ENCODE data around the gene TEAD1. TPM values are rescaled to one million over a fixed set of nuclear protein-coding genes. Genes with fewer than 3 reads are reported as not detected.

TEAD1 gene
- total and polyA plus RNA-seq, 9 of the 15 experiments (the other 6 are each of a cell fraction or from before 2014, with no cell fraction given), result 1.7 to 17.7 (median 10.8) TPM

GRCh38 chr11:12764187-12764914, 90.1 kb downstream of the TEAD1 start (continued):
- TF ChIP-seq RAD51 (IDR thresholded peaks at IDR 0.05; ENCODE audit: borderline replicate concordance, low read depth), result no peak
- TF ChIP-seq, protein P1, sequence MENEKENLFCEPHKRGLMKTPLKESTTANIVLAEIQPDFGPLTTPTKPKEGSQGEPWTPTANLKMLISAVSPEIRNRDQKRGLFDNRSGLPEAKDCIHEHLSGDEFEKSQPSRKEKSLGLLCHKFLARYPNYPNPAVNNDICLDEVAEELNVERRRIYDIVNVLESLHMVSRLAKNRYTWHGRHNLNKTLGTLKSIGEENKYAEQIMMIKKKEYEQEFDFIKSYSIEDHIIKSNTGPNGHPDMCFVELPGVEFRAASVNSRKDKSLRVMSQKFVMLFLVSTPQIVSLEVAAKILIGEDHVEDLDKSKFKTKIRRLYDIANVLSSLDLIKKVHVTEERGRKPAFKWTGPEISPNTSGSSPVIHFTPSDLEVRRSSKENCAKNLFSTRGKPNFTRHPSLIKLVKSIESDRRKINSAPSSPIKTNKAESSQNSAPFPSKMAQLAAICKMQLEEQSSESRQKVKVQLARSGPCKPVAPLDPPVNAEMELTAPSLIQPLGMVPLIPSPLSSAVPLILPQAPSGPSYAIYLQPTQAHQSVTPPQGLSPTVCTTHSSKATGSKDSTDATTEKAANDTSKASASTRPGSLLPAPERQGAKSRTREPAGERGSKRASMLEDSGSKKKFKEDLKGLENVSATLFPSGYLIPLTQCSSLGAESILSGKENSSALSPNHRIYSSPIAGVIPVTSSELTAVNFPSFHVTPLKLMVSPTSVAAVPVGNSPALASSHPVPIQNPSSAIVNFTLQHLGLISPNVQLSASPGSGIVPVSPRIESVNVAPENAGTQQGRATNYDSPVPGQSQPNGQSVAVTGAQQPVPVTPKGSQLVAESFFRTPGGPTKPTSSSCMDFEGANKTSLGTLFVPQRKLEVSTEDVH (IDR thresholded peaks at IDR 0.05; ENCODE audit: low read depth, partially characterized antibody), result no peak
- TF ChIP-seq MBD1 (CRISPR knock-in tag; IDR thresholded peaks at IDR 0.05), result no peak
- no peak for TF ChIP-seq ZNF274 (IDR thresholded peaks at IDR 0.05; ENCODE audit: borderline replicate concordance, low read depth, low read length)
- TF ChIP-seq, protein P2, sequence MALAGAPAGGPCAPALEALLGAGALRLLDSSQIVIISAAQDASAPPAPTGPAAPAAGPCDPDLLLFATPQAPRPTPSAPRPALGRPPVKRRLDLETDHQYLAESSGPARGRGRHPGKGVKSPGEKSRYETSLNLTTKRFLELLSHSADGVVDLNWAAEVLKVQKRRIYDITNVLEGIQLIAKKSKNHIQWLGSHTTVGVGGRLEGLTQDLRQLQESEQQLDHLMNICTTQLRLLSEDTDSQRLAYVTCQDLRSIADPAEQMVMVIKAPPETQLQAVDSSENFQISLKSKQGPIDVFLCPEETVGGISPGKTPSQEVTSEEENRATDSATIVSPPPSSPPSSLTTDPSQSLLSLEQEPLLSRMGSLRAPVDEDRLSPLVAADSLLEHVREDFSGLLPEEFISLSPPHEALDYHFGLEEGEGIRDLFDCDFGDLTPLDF (CRISPR knock-in tag; IDR thresholded peaks at IDR 0.05), result no peak
- TF ChIP-seq POLR2AphosphoS5 (IDR thresholded peaks at IDR 0.05; ENCODE audit: control insufficient read depth, insufficient read depth, low read depth, low read length), result peak; percentile 89
- no peak for TF ChIP-seq PCBP1 (IDR thresholded peaks at IDR 0.05; ENCODE audit: low read depth, low read length, poor library complexity, severe bottlenecking)
- TF ChIP-seq, protein P3, sequence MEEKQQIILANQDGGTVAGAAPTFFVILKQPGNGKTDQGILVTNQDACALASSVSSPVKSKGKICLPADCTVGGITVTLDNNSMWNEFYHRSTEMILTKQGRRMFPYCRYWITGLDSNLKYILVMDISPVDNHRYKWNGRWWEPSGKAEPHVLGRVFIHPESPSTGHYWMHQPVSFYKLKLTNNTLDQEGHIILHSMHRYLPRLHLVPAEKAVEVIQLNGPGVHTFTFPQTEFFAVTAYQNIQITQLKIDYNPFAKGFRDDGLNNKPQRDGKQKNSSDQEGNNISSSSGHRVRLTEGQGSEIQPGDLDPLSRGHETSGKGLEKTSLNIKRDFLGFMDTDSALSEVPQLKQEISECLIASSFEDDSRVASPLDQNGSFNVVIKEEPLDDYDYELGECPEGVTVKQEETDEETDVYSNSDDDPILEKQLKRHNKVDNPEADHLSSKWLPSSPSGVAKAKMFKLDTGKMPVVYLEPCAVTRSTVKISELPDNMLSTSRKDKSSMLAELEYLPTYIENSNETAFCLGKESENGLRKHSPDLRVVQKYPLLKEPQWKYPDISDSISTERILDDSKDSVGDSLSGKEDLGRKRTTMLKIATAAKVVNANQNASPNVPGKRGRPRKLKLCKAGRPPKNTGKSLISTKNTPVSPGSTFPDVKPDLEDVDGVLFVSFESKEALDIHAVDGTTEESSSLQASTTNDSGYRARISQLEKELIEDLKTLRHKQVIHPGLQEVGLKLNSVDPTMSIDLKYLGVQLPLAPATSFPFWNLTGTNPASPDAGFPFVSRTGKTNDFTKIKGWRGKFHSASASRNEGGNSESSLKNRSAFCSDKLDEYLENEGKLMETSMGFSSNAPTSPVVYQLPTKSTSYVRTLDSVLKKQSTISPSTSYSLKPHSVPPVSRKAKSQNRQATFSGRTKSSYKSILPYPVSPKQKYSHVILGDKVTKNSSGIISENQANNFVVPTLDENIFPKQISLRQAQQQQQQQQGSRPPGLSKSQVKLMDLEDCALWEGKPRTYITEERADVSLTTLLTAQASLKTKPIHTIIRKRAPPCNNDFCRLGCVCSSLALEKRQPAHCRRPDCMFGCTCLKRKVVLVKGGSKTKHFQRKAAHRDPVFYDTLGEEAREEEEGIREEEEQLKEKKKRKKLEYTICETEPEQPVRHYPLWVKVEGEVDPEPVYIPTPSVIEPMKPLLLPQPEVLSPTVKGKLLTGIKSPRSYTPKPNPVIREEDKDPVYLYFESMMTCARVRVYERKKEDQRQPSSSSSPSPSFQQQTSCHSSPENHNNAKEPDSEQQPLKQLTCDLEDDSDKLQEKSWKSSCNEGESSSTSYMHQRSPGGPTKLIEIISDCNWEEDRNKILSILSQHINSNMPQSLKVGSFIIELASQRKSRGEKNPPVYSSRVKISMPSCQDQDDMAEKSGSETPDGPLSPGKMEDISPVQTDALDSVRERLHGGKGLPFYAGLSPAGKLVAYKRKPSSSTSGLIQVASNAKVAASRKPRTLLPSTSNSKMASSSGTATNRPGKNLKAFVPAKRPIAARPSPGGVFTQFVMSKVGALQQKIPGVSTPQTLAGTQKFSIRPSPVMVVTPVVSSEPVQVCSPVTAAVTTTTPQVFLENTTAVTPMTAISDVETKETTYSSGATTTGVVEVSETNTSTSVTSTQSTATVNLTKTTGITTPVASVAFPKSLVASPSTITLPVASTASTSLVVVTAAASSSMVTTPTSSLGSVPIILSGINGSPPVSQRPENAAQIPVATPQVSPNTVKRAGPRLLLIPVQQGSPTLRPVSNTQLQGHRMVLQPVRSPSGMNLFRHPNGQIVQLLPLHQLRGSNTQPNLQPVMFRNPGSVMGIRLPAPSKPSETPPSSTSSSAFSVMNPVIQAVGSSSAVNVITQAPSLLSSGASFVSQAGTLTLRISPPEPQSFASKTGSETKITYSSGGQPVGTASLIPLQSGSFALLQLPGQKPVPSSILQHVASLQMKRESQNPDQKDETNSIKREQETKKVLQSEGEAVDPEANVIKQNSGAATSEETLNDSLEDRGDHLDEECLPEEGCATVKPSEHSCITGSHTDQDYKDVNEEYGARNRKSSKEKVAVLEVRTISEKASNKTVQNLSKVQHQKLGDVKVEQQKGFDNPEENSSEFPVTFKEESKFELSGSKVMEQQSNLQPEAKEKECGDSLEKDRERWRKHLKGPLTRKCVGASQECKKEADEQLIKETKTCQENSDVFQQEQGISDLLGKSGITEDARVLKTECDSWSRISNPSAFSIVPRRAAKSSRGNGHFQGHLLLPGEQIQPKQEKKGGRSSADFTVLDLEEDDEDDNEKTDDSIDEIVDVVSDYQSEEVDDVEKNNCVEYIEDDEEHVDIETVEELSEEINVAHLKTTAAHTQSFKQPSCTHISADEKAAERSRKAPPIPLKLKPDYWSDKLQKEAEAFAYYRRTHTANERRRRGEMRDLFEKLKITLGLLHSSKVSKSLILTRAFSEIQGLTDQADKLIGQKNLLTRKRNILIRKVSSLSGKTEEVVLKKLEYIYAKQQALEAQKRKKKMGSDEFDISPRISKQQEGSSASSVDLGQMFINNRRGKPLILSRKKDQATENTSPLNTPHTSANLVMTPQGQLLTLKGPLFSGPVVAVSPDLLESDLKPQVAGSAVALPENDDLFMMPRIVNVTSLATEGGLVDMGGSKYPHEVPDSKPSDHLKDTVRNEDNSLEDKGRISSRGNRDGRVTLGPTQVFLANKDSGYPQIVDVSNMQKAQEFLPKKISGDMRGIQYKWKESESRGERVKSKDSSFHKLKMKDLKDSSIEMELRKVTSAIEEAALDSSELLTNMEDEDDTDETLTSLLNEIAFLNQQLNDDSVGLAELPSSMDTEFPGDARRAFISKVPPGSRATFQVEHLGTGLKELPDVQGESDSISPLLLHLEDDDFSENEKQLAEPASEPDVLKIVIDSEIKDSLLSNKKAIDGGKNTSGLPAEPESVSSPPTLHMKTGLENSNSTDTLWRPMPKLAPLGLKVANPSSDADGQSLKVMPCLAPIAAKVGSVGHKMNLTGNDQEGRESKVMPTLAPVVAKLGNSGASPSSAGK (IDR thresholded peaks at IDR 0.05), result peak; percentile 42; the same call in 1 of the 2 replicates
